ENCODE data around the gene CGNL1.
A peak's percentile ranks its signal among the peaks of the same experiment; 100 is the strongest.

CGNL1 gene

DNA sequence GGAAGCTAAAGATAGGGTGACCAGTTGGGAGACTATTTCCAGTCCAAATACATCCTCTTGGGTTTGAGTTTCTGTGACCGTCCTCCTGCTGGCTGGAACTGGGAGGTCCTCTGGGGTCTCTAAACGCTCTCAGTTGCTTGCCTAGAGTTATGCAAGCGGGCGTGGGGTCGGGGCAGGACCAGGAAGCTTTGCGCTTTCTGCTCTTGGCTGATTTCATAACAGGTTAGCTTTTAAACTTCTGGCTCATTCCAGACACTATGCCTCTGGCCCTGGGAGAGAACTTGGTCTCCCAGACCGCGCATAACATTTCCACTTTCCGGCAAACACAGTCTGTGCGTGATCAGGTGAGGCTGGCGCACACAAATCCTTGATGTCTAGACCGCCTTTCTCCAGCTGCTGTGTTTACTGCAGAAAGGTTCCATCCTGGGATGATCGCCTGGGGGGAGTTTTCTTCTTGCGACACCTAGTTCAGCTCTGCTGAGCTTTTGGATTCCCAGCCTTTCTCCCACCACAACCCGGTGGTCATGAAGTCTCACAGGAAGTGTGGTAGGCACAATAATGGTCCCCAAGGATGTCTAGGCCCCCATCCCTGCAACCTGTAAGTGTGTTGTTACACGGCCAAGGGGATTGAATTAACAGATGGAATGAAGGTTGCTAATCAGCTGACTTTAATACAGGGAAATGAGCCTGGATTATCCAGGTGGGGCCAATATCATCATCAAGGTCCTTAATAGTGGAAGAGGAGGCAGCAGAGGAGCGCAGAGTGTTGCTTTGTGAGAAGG lies 23.6 kb upstream of the CGNL1 start:
- DNase-seq: no peak

- no peak for DNase-seq
These were observed 22.9 kb upstream of the CGNL1 start for GRCh38 chr15:57353317-57353804.

GRCh38 chr15:57354436-57355123 lies 21.7 kb upstream of the CGNL1 start:
- no peak for DNase-seq

DNA sequence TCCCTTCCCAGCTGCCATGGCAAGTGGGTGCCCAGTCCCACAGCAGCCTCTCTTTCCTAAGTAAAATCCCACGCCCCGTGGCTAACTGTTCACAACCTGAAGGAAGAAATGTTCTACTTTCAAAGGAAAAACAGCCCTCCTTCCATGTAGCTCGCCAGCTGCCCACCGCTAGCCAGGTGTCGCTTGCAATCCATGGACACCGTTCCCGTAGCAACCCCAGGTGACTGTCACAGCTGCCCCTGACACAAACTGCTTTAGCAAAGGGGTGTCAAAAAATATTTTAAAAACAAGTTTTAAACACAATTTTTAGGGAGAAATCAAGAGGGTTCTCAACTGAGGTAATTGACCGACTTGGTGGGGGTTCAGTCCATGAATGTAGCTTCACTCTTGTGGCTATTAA lies 21.0 kb upstream of the CGNL1 start:
- DNase-seq: no peak

DNA sequence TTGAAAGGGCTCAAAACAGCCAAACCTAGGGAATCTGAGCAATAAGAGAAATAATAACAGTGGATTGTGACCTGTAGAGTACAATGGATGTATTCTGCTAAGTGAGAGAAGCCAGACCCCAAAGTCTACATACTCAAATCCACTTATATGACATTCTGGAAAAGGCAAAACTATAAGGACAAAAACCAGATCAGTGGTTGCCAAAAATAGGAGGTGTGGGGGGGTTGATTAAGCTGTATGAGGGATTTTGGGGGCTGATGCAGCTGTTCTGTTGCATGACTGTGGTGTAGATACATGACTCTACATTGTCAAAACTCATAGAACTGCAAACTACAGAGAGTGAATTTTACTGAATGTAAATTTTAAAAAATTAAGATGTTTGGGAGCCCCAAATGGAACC lies 20.1 kb upstream of the CGNL1 start:
- DNase-seq: no peak

DNA sequence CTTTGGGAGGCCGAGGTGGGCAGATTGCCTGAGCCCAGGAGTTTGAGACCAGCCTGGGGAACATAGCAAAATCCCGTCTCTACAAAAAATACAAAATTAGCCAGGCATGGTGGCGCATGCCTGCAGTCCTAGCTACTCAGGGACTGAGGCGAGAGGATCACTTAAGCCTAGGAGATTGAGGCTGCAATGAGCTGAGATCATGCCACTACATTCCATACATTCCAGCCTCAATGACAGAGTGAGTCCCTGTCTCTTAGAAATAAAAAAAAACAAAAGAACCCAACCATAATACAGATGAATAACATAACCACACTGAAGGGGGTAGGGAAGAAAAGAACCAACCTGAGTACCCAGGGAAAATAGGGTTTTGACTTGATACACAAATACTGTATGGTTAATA lies 19.7 kb upstream of the CGNL1 start:
- no peak for DNase-seq

DNA sequence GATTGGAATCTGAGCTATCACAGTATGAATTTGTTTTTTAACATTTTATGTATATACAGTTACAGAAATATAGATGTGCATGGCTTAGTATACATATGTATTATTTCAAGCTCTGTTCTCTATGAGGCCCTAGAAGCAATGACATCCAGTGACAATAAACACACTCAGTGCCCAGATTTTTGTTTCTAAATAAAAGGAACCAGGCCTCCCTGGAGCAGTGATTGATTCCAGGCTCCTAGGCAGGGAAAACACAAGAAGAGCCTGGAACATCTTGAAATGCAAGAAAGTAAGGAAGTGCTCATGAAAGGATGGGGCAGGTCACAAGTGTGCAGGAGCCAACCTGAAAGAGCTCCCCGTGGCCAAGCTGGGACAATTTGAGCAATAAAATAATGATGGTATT lies 18.5 kb upstream of the CGNL1 start:
- DNase-seq: no peak

DNA sequence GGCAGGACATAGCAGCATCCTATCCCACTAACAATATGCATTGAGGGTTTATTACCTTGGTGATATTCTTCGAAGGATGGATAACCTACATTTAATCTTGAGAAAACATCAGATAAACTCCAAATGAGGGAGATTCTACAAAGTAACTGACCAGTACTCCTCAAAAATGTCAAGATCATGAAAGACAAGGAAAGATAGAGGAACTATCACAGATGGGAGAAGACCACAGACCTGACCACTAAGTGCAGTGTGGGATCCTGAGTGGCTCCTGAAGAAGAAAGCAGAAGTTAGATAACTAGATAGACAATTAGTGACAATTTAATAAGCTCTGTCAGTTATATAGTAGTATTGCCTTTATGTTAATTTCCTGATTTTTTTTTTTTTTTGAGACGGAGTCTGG lies 17.7 kb upstream of the CGNL1 start:
- no peak for DNase-seq

GRCh38 chr15:57363661-57364060 lies 12.6 kb upstream of the CGNL1 start:
- DNase-seq: no peak

DNA sequence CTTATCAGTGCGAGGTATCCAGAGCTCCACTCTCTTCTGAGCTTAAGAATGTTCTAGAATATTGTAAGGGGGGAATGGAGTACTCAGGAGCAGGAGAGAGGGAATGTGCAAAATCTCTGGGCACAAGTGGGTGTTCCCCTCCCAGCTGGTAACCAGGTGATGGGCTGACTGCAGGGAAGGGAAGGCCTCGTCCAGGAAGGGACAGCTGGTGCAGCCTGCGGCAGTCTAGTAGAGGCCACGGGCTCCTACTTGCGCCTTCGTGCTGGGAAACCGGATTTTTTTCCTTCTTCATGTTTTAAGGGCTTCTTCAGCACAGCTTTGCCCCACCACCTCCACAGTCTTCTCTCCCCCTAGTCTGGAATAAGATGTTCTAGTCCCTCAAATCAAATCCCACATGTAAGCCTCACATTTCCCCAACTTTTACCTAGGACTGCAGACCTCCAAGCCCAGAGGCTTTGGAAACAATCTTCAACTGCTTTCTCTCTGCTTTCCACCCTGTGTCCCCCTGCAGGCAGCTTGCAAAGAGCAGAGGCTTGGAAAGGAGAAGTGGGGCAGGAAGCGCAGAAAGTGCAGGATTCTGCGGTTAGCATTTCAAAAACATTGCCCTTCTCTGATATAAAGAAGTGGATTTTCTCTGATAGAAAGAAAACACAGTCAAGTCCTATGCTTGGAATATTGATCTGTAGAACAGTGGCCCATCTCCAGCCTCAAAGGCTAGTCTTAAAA lies 11.9 kb upstream of the CGNL1 start:
- DNase-seq: no peak

DNA sequence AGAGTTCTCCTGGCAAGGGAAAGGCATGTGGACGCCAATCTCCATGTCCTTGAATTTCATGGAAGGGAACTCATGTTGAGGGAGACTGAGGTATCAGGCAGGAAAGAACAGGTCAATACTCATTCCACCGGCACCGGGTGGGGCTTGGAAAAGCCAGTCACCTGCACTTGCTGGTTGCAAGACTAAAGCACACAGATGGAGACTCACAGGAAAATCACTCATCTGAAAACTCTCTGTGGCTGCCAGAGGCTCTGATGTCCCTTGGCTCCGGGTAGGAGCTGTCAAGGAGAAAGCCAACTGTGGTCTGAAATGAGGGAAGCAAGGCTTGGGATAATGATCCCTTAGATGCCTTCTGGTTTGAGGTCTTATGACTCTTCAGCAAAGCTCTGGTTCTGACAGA lies 8.7 kb upstream of the CGNL1 start:
- peak; percentile 29 for DNase-seq

DNA sequence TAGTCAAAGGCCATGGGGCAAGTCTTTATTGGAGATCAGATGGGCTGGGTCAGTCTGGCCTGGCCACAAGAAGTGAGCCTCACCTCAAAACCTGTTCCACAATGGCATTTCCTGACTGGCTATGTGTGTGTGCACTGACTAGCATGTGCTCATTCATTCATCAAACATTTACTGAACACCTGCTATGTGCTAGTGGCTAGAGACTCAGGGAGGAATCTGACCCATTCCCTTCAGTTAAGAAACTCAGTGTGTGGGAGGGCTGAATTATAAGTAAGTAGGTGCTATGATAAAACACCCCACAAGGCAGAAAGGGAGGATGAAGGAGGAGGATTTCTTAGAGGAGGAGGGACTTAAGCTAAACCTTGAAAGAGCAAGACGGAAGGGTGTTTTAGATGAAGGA lies 5.4 kb upstream of the CGNL1 start:
- DNase-seq: no peak

- DNase-seq: no peak
These were observed 2.9 kb upstream of the CGNL1 start for GRCh38 chr15:57373251-57373881.

DNA sequence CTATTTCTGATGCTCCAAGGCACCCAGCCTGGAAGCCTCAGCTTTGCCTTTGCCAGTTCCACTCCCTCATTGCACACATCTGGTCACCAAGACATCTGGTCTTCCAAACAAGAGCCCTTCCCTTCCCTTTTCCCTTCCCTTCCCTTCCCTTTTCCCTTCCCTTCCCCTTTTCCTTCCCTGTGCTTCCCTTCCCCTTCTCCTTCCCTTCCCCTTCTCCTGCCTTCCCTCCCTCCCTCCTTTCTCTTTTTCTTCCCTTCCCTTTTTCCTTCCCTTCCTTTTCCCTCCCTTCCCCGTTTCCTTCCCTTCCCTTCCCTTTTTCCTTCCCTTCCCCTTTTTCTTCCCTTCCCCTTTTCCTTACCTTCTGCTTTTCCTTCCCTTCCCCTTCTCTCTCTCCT lies 2.4 kb upstream of the CGNL1 start:
- no peak for DNase-seq

GRCh38 chr15:57376696-57377477 lies 582 bp downstream of the CGNL1 start:
- no peak for DNase-seq

DNA sequence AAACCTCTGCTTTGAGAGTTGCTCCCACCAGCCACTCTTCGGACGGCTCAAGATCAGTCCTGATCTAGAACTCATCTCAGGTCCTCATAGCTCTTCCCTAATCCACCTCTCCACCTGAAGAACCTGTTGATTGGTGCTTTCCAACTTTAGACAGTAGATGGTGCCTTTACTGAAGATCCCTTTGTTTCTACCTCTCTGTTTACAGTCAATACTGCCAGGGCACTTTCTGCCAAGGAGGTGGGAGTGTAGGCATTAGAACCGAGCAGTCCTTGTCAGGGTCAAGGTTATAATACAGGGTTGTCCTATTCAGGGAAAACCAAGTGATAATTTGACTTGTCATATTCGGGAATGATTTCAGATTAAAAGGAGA lies 1.2 kb downstream of the CGNL1 start:
- DNase-seq: no peak

DNA sequence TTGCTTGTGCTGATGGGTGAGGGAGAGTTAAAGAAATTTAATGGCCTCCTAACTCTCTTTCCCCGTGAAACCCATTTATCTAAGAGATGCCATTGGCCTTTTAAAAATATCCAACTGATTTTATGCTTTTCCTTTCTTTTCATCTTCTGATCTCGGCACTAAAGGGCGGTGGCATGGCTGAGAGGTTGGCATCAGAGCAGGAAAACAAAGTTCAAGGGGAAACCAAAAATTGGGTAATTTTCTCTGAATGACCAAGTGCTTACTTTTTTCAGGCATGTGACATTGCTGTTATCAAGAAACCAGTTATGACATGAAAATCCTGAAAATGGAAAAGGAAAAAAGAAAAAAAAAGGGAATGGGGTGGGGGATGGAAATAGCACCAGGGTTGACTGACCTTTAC lies 3.2 kb downstream of the CGNL1 start:
- DNase-seq: no peak

DNA sequence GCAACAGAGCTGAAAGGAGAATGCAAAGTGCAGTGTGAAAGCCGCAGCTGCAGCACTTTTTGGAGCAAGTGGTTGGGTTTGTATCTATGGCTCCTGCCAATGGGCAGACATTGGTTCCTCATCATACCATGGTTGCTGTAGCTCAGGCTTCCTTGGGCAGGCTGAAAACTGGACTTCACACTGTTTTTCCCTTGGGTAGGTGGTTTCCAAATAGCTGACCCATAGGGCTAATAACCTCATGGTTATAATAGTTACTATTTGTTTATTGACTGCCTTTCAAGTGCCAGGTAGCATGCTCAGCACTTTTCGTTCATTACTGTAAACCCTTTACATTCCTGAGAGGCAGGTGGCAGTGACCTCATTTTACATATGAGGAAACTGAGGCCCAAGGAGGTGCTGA lies 4.5 kb downstream of the CGNL1 start:
- DNase-seq: no peak

DNA sequence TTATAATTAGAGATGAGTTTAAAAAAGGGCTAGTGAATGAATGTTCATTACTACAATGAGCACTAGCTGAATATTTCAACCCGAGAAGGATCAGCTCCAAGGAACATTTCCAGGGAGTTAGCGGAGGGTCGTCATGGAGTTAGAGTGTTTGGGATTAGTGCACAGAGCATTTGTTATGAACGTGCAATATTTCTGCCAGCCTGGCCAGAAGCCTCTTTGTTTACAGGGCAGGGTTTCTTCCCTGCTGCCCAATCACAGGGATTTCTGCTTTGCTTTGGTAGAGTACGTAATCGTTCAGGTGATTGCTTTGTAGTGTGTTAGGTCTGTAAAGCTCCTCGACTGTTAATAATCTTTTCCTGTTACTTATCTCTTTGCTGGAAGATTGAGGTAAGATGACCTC lies 5.9 kb downstream of the CGNL1 start:
- DNase-seq: no peak

DNA sequence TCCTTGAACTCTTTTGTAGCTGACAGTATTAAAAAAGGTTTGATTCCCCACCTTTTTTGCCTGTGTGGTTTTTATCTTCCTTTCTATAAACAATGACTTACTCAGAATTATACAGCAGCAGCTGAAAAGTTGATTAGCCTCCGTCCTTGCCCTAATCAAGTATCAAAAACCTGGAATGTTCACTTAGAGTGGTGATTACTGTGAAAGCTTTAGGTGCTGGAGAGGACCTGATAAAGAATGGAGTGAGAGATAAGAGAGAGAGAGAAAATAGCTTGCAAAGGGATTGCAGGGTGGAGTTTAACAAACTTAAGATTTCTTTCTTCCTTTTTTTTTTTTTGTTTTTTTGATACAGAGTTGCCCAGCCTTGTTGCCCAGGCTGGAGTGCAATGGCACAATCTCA lies 6.7 kb downstream of the CGNL1 start:
- DNase-seq: no peak

DNA sequence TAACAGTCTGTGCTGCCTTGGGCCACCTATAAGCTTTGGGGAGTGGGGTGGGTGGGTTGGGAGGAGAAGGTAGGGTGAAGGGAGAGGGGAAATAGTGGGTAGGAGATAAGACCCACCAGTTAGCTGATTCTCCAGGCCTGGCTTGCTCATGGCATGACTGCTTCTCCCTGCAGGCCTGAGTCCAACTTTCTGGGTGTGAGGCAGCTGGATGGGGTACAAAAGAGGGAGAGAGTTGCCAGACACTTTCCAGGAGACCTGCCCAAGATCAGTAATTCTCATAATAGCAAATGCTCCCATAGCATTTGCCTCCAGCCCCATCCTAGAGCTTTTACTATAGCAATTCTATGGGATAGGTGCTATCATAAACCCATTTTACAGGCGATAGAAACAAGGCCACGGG lies 7.7 kb downstream of the CGNL1 start:
- DNase-seq: no peak

DNA sequence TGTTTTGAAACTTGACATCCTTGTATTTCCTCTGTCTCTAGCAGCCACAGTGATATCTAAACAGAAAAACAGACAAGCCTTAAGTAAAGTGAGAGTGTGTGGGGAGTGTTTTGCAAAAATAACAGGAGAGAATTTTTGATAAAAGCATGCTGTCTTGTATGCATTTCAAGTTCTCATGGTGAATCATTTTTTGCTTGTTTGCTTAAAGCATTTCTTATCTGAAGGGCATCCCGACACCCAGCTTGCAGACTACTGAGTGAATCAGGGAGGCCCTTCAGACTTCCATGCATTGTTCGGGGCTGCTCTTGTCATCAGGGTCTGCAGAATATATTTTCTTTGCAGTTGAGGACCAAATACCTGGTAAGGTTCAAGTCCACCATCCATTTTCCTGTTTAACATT lies 8.5 kb downstream of the CGNL1 start:
- DNase-seq: no peak

GRCh38 chr15:57385923-57386390 lies 9.7 kb downstream of the CGNL1 start:
- no peak for DNase-seq
